DND-41 (cell line): ENCODE measurements around the gene NIT2.

Experiments
- CTCF ChIP-seq: IDR thresholded peaks from 2 replicates; pipeline ENCODE4 v1.5.1; 2012; ENCODE audit warnings: borderline replicate concordance, low read length, moderate library complexity, mild to moderate bottlenecking; ENCODE audit not compliant: poor library complexity, severe bottlenecking; ENCODE audit errors: extremely low read depth
- EZH2 ChIP-seq: IDR thresholded peaks from 3 replicates; pipeline ENCODE4 v1.6.1; 2012; ENCODE audit warnings: borderline replicate concordance, low read depth, mild to moderate bottlenecking, moderate library complexity, low read length, inconsistent platforms; ENCODE audit not compliant: severe bottlenecking

GRCh38 chr3:100359035-100359434, 24.5 kb downstream of the NIT2 start:
- TF ChIP-seq CTCF (no peak), EZH2 (no peak)
